Stimulated activated naive CD4-positive, alpha-beta T cell treated with Interleukin-2 at 50 U/mL for 16 hours (primary cell): ENCODE results near the gene LRRC55.

Experiments
- DNase-seq: peaks from one replicate; lab custom pipeline; 2025; lab: John Stamatoyannopoulos, UW

LRRC55 gene

GRCh38 chr11:57181678-57182305, at the start of gene LRRC55:
Gene LRRC55, plus strand, starts transcription at chr11:57181953. Its CDS starts 70 bp downstream, at chr11:57182023.
- no peak for DNase-seq

- DNase-seq, result no peak
These were observed 48.3 kb upstream of the LRRC55 start for GRCh38 chr11:57133366-57134038.

GRCh38 chr11:57134284-57134683, 47.5 kb upstream of the LRRC55 start:
- DNase-seq, result no peak

- DNase-seq, result no peak
These were observed 46.6 kb upstream of the LRRC55 start for GRCh38 chr11:57135020-57135751.

- DNase-seq, result no peak
These were observed 41.2 kb upstream of the LRRC55 start for GRCh38 chr11:57140568-57140967.

- no peak for DNase-seq
These were observed 38.3 kb upstream of the LRRC55 start for GRCh38 chr11:57143459-57143858.

- no peak for DNase-seq
These were observed 37.7 kb upstream of the LRRC55 start for GRCh38 chr11:57144075-57144474.

GRCh38 chr11:57144531-57145320, 37.0 kb upstream of the LRRC55 start:
- no peak for DNase-seq

GRCh38 chr11:57146301-57146700, 35.5 kb upstream of the LRRC55 start:
- DNase-seq, result no peak

GRCh38 chr11:57148621-57149020, 33.1 kb upstream of the LRRC55 start:
- no peak for DNase-seq

- DNase-seq, result no peak
These were observed 31.3 kb upstream of the LRRC55 start for GRCh38 chr11:57150454-57150917.

GRCh38 chr11:57152134-57152533, 29.6 kb upstream of the LRRC55 start:
- DNase-seq, result no peak

GRCh38 chr11:57153448-57153847, 28.3 kb upstream of the LRRC55 start:
- no peak for DNase-seq

- no peak for DNase-seq
These were observed 27.0 kb upstream of the LRRC55 start for GRCh38 chr11:57154739-57155138.

- no peak for DNase-seq
These were observed 26.4 kb upstream of the LRRC55 start for GRCh38 chr11:57155400-57155799.

GRCh38 chr11:57155838-57156607, 25.7 kb upstream of the LRRC55 start:
- no peak for DNase-seq

GRCh38 chr11:57156928-57157327, 24.8 kb upstream of the LRRC55 start:
- no peak for DNase-seq

- no peak for DNase-seq
These were observed 24.1 kb upstream of the LRRC55 start for GRCh38 chr11:57157624-57158023.

GRCh38 chr11:57158180-57158579, 23.6 kb upstream of the LRRC55 start:
- no peak for DNase-seq

GRCh38 chr11:57158599-57158998, 23.2 kb upstream of the LRRC55 start:
- no peak for DNase-seq

GRCh38 chr11:57160665-57161064, 21.1 kb upstream of the LRRC55 start:
- DNase-seq, result no peak
